ENCODE data around the gene TMEM165.

DNA sequence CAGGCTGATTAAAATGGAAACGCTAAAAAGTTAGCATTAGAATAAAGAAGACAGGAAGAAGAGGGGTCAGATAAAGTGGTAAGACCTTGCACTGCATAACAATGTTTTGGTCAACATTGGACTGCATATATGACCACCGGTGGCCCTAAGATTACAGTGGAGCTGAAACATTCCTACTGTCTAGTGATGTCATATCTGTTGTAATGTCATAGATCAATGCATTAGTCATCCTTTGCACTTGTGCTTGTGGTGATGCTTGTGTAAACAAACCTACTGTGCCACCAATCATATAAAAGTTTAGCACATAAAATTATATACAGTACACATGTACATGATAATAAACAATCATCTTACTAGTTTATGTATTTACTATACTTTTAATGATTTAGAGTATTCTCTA is 73.0 kb downstream of the TMEM165 start:
- TF ChIP-seq, protein P1, sequence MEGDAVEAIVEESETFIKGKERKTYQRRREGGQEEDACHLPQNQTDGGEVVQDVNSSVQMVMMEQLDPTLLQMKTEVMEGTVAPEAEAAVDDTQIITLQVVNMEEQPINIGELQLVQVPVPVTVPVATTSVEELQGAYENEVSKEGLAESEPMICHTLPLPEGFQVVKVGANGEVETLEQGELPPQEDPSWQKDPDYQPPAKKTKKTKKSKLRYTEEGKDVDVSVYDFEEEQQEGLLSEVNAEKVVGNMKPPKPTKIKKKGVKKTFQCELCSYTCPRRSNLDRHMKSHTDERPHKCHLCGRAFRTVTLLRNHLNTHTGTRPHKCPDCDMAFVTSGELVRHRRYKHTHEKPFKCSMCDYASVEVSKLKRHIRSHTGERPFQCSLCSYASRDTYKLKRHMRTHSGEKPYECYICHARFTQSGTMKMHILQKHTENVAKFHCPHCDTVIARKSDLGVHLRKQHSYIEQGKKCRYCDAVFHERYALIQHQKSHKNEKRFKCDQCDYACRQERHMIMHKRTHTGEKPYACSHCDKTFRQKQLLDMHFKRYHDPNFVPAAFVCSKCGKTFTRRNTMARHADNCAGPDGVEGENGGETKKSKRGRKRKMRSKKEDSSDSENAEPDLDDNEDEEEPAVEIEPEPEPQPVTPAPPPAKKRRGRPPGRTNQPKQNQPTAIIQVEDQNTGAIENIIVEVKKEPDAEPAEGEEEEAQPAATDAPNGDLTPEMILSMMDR (IDR thresholded peaks at IDR 0.05): no peak
- TF ChIP-seq POLR2A (IDR thresholded peaks at IDR 0.05): no peak

Data from body of pancreas (tissue), 4 donors.